ENCODE results near the gene SLC46A2. TPM values are rescaled to one million over a fixed set of nuclear protein-coding genes. Genes with fewer than 3 reads are reported as not detected.
A peak's percentile ranks its signal among the peaks of the same experiment; 100 is the strongest.

Gene SLC46A2
- total RNA-seq, 1 donor from 2014 or later: not detected

GRCh38 chr9:112861155-112861554, 29.5 kb downstream of the SLC46A2 start:
- DNase-seq (ENCODE audit: low spot score in 2 of 2) (no peak), FAIRE-seq (no peak)

GRCh38 chr9:112860451-112860850, 30.2 kb downstream of the SLC46A2 start:
- no peak for DNase-seq (ENCODE audit: low spot score in 2 of 2)
- no peak for FAIRE-seq

GRCh38 chr9:112858625-112859147, 32.0 kb downstream of the SLC46A2 start:
- FAIRE-seq (no peak), DNase-seq (ENCODE audit: low spot score in 2 of 2) (no peak)

- FAIRE-seq (no peak), DNase-seq (ENCODE audit: low spot score in 2 of 2) (no peak)
Observed at GRCh38 chr9:112858005-112858404, 32.7 kb downstream of the SLC46A2 start.

GRCh38 chr9:112856843-112857242, 33.8 kb downstream of the SLC46A2 start:
- FAIRE-seq (no peak), DNase-seq (ENCODE audit: low spot score in 2 of 2) (no peak)

- no peak for DNase-seq (ENCODE audit: low spot score in 2 of 2)
- FAIRE-seq: no peak
Observed at GRCh38 chr9:112856200-112856599, 34.5 kb downstream of the SLC46A2 start.

- DNase-seq (ENCODE audit: low spot score in 2 of 2): no peak
- no peak for FAIRE-seq
Observed at GRCh38 chr9:112854657-112855056, 36.0 kb downstream of the SLC46A2 start.

GRCh38 chr9:112853882-112854585, 36.6 kb downstream of the SLC46A2 start:
- FAIRE-seq (no peak), DNase-seq (ENCODE audit: low spot score in 2 of 2) (no peak)

- DNase-seq (ENCODE audit: low spot score in 2 of 2) (peak in 1 of 2 donors; percentile 35), FAIRE-seq (no peak)
Observed at GRCh38 chr9:112852741-112853504, 37.8 kb downstream of the SLC46A2 start.

GRCh38 chr9:112850840-112851239, 39.8 kb downstream of the SLC46A2 start:
- FAIRE-seq (no peak), DNase-seq (ENCODE audit: low spot score in 2 of 2) (no peak)

GRCh38 chr9:112849363-112849922, 41.2 kb downstream of the SLC46A2 start:
- DNase-seq (ENCODE audit: low spot score in 2 of 2) (no peak), FAIRE-seq (no peak)

- FAIRE-seq: no peak
- no peak for DNase-seq (ENCODE audit: low spot score in 2 of 2)
Observed at GRCh38 chr9:112848316-112849151, 42.1 kb downstream of the SLC46A2 start.

- DNase-seq (ENCODE audit: low spot score in 2 of 2) (no peak), FAIRE-seq (no peak)
Observed at GRCh38 chr9:112846528-112847488, 43.9 kb downstream of the SLC46A2 start.

- DNase-seq (ENCODE audit: low spot score in 2 of 2): peak in 1 of 2 donors; percentile 70
- FAIRE-seq: no peak
Observed at GRCh38 chr9:112844771-112845542, 45.7 kb downstream of the SLC46A2 start.

GRCh38 chr9:112842555-112842954, 48.1 kb downstream of the SLC46A2 start:
- no peak for DNase-seq (ENCODE audit: low spot score in 2 of 2)
- FAIRE-seq: no peak

GRCh38 chr9:112841261-112841660, 49.4 kb downstream of the SLC46A2 start:
- no peak for DNase-seq (ENCODE audit: low spot score in 2 of 2)
- no peak for FAIRE-seq

GRCh38 chr9:112839331-112839730, 51.3 kb downstream of the SLC46A2 start:
- FAIRE-seq (no peak), DNase-seq (ENCODE audit: low spot score in 2 of 2) (no peak)

- no peak for FAIRE-seq
- no peak for DNase-seq (ENCODE audit: low spot score in 2 of 2)
Observed at GRCh38 chr9:112838342-112838741, 52.3 kb downstream of the SLC46A2 start.

GRCh38 chr9:112836394-112836793, 54.3 kb downstream of the SLC46A2 start:
- FAIRE-seq: no peak
- DNase-seq (ENCODE audit: low spot score in 2 of 2): no peak

All from frontal cortex (tissue), 4 donors.